ENCODE results near the gene ENO2. TPM values are rescaled to one million over a fixed set of nuclear protein-coding genes. Genes with fewer than 3 reads are reported as not detected.

The ENO2 gene
- polyA plus RNA-seq, 1 of the 3 experiments (the other 2 are of a cell fraction) = 50.6 TPM

DNA sequence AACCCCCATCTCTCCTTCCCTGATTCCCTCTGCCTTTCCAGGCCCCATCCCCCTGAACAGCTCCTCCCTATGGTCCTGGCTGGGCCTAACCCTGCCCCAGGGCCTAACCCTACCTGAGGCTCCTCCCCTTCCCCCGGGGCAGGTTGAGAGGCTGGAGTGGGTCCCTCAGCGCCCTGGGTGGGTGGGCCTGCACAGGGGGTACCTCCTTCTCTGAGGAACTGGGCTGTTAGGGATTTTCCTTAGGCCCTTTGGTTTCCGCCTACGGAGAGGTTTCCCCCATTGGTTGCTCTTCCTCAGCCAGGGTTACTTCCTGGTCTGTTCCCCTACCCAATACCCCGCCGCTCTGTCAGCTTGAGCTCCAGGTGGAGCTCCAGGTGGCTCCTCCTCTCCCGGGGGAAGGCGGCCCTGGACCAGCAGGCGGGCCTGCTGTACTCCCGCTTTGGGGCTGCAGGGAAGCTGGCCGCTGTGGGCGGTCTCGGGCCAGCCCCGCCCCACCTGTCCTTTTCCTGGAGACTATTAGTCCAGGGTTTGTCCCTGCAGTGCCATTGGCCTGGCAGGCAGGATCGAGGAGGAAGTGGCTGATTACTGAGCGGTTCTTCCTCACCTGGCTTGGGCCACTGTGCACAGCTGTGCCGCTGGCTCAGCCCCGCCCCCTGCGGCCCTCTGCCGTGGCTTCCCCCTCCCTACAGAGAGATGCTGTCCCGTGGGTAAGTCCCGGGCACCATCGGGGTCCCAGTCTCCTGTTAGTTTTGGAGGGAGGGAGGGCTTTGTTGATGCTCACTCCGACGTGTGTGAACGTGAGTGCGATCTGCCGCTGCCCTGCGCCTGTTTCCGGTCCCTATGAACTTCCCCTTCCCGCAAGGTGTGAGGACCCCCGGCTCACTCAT lies 31.9 kb downstream of the ENO2 start:
- H3K9me3 ChIP-seq = no peaks in the 10 kb centered on the region
- 74% methylated on average over 8 of the region's 32 CpGs for WGBS (ENCODE audit: low lambda C conversion rate)
- peaks cover 6 to 13% of the 10 kb centered on the region in 2 experiments; a peak in 3 of 4 replicates for H3K4me1 ChIP-seq (ENCODE audit: control insufficient read depth in 1 of 2, insufficient read depth in 2 of 2, low read depth in 1 of 2, low read length in 1 of 2)
- no peak overlapping the region for H3K9ac ChIP-seq
- no peak overlapping the region for H3K4me3 ChIP-seq (ENCODE audit: low read depth in 2 of 2, low read length in 1 of 2)
- peaks cover 36% of the 10 kb centered on the region for H3F3A ChIP-seq (replicated peaks; ENCODE audit: insufficient read depth)
- H4K20me1 ChIP-seq (ENCODE audit: insufficient read depth) = no peaks in the 10 kb centered on the region
- no peaks in the 10 kb centered on the region for H3K27me3 ChIP-seq (ENCODE audit: insufficient read depth)
- DNase-seq = peak; percentile 33
- H3K9me2 ChIP-seq = no peaks in the 10 kb centered on the region
- TF ChIP-seq FOXJ3 (CRISPR knock-in tag; IDR thresholded peaks at IDR 0.05) = no peak
- no peak; the same call in 1 of the 2 replicates for TF ChIP-seq SIN3A (IDR thresholded peaks at IDR 0.05; ENCODE audit: borderline replicate concordance, low read depth, low read length)
- TF ChIP-seq YY1 (IDR thresholded peaks at IDR 0.05; ENCODE audit: low read depth) = no peak
- no peak for TF ChIP-seq FOXM1 (IDR thresholded peaks at IDR 0.05; ENCODE audit: low read depth)
- TF ChIP-seq, protein P1, sequence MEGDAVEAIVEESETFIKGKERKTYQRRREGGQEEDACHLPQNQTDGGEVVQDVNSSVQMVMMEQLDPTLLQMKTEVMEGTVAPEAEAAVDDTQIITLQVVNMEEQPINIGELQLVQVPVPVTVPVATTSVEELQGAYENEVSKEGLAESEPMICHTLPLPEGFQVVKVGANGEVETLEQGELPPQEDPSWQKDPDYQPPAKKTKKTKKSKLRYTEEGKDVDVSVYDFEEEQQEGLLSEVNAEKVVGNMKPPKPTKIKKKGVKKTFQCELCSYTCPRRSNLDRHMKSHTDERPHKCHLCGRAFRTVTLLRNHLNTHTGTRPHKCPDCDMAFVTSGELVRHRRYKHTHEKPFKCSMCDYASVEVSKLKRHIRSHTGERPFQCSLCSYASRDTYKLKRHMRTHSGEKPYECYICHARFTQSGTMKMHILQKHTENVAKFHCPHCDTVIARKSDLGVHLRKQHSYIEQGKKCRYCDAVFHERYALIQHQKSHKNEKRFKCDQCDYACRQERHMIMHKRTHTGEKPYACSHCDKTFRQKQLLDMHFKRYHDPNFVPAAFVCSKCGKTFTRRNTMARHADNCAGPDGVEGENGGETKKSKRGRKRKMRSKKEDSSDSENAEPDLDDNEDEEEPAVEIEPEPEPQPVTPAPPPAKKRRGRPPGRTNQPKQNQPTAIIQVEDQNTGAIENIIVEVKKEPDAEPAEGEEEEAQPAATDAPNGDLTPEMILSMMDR (IDR thresholded peaks at IDR 0.05) = no peak
- TF ChIP-seq, protein P2, sequence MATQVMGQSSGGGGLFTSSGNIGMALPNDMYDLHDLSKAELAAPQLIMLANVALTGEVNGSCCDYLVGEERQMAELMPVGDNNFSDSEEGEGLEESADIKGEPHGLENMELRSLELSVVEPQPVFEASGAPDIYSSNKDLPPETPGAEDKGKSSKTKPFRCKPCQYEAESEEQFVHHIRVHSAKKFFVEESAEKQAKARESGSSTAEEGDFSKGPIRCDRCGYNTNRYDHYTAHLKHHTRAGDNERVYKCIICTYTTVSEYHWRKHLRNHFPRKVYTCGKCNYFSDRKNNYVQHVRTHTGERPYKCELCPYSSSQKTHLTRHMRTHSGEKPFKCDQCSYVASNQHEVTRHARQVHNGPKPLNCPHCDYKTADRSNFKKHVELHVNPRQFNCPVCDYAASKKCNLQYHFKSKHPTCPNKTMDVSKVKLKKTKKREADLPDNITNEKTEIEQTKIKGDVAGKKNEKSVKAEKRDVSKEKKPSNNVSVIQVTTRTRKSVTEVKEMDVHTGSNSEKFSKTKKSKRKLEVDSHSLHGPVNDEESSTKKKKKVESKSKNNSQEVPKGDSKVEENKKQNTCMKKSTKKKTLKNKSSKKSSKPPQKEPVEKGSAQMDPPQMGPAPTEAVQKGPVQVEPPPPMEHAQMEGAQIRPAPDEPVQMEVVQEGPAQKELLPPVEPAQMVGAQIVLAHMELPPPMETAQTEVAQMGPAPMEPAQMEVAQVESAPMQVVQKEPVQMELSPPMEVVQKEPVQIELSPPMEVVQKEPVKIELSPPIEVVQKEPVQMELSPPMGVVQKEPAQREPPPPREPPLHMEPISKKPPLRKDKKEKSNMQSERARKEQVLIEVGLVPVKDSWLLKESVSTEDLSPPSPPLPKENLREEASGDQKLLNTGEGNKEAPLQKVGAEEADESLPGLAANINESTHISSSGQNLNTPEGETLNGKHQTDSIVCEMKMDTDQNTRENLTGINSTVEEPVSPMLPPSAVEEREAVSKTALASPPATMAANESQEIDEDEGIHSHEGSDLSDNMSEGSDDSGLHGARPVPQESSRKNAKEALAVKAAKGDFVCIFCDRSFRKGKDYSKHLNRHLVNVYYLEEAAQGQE (IDR thresholded peaks at IDR 0.05; ENCODE audit: low read depth, low read length) = no peak
- TF ChIP-seq, protein P3, sequence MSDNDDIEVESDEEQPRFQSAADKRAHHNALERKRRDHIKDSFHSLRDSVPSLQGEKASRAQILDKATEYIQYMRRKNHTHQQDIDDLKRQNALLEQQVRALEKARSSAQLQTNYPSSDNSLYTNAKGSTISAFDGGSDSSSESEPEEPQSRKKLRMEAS (IDR thresholded peaks at IDR 0.05; ENCODE audit: low read depth) = no peak
- TF ChIP-seq RFX5 (IDR thresholded peaks at IDR 0.05; ENCODE audit: low read length) = no peak
- TF ChIP-seq EP300 (IDR thresholded peaks at IDR 0.05; ENCODE audit: borderline replicate concordance in 1 of 2, low read depth in 1 of 2, low read length in 1 of 2) = no peak
- TF ChIP-seq RCOR1 (IDR thresholded peaks at IDR 0.05; ENCODE audit: low read length) = no peak
- no peak for TF ChIP-seq NRF1 (IDR thresholded peaks at IDR 0.05; ENCODE audit: low read depth, low read length)
- no peak for TF ChIP-seq FOSL2 (IDR thresholded peaks at IDR 0.05; ENCODE audit: borderline replicate concordance, low read depth)
- H3K36me3 ChIP-seq (replicated peaks in 1 of 2; ENCODE audit: control insufficient read depth in 1 of 2, insufficient read depth in 2 of 2, low read length in 1 of 2) = peaks cover 7 to 9% of the 10 kb centered on the region in 2 experiments
- H3K4me2 ChIP-seq = peak overlapping the region; percentile 87; the same call in 1 of the 2 replicates
- no peak overlapping the region for H3K27ac ChIP-seq (ENCODE audit: low read depth in 2 of 2, low read length in 1 of 2)
- CTCF ChIA-PET = interaction anchor here (0.9 to 6.5 kb wide), 9 partner anchors 8 to 167 kb away, joined by 3 to 114 read pairs (median 10); partner anchors contain the start of genes C1R and C1RL
- no peak overlapping the region for H2AFZ ChIP-seq (ENCODE audit: low read depth)
- peaks cover 10% of the 10 kb centered on the region; the same call in 1 of the 2 replicates for H3K79me2 ChIP-seq (ENCODE audit: insufficient read depth)
- POLR2A ChIA-PET = interaction anchor here (4.5 to 4.6 kb wide), 2 partner anchors 17 to 19 kb away, joined by 62 to 82 read pairs; partner anchors contain the start of gene ATN1

Data from SK-N-SH (cell line).